Measurements from ENCODE around the gene TXNDC17. TPM values are rescaled to one million over a fixed set of nuclear protein-coding genes. Genes with fewer than 3 reads are reported as not detected.

TXNDC17 gene
- total RNA-seq, 6 experiments from 2014 or later = 50.4 to 204 (median 72.1) TPM

- 50% methylated on average over 1 of the region's 7 CpGs for WGBS (ENCODE audit: insufficient coverage, low coverage, low lambda C conversion rate, missing lambda C conversion rate)
- no peaks in the 10 kb centered on the region for H3K9me3 ChIP-seq
- DNase-seq (no peak), ATAC-seq (peak in 1 of 4 donors; percentile 7)
- no peaks in the 10 kb centered on the region for H3K27me3 ChIP-seq
- H3K4me3 ChIP-seq = no peak overlapping the region
- H3K36me3 ChIP-seq = no peaks in the 10 kb centered on the region
- H3K27ac ChIP-seq = no peak overlapping the region
- peaks cover 0 to 8% (median 0%) of the 10 kb centered on the region in 4 donors for H3K4me1 ChIP-seq
- intact Hi-C loops (cut with DNase I) = no loop called here
- TF ChIP-seq, protein P1, sequence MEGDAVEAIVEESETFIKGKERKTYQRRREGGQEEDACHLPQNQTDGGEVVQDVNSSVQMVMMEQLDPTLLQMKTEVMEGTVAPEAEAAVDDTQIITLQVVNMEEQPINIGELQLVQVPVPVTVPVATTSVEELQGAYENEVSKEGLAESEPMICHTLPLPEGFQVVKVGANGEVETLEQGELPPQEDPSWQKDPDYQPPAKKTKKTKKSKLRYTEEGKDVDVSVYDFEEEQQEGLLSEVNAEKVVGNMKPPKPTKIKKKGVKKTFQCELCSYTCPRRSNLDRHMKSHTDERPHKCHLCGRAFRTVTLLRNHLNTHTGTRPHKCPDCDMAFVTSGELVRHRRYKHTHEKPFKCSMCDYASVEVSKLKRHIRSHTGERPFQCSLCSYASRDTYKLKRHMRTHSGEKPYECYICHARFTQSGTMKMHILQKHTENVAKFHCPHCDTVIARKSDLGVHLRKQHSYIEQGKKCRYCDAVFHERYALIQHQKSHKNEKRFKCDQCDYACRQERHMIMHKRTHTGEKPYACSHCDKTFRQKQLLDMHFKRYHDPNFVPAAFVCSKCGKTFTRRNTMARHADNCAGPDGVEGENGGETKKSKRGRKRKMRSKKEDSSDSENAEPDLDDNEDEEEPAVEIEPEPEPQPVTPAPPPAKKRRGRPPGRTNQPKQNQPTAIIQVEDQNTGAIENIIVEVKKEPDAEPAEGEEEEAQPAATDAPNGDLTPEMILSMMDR (IDR thresholded peaks at IDR 0.05) = no peak
- TF ChIP-seq POLR2A (IDR thresholded peaks at IDR 0.05) = no peak
Measured at GRCh38 chr17:6671431-6671830, 30.6 kb downstream of the TXNDC17 start.

DNA sequence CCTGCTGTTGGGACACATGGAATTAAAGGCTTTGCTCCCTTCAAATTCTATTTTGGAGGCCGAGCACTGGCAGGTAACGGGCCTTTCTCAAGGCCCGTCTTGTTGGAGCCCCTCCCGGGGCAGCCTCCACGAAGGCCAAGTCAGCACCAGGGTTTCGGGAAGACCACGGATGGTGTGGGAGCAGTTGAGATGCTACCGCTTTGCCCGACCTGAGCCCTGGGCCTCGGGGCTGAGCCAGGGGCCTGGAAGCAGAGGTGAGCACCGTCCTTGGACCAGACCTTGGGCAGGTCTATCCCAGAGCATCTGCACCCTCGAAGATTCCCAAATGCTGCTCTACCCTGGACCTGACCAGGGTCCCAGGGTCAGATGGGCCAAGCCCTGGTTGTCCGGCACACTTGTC lies 33.7 kb downstream of the TXNDC17 start:
- H3K27ac ChIP-seq = no peak overlapping the region

DNA sequence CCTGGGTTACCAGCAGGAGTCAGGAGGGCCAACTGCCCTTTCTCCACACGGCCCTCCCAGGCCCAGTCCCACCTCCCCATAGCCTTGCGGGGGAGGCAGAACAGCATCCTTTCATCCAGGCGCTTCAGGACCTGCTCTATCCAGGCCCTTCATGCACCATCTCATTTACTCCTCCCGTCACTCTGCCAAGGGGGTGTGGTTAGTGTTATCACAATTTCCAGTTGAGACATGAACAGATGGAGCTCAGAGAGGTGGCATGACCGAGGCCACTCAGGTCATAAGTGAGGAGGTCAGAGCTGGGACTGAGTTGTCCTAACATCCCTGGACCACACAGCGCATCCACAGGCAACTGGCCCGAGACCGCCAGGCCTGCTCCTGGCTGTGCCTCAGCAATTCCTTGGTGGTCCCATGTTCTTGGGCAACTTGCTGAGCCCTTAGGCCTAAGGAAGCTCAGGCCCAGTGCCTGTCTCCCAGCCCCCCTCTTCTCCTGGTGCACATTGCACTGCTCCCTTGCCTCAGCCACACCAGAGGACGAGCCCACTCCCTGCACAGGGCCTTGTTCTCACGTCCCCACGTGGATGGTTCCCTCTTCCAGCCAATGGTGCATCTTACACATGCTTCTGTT lies 34.5 kb downstream of the TXNDC17 start:
- no peak overlapping the region for H3K27ac ChIP-seq
- 100% methylated on average over 1 of the region's 11 CpGs for WGBS (ENCODE audit: insufficient coverage, low coverage, low lambda C conversion rate, missing lambda C conversion rate)
- H3K9me3 ChIP-seq = no peaks in the 10 kb centered on the region
- TF ChIP-seq, protein P1 (IDR thresholded peaks at IDR 0.05) = no peak
- TF ChIP-seq POLR2A (IDR thresholded peaks at IDR 0.05) = no peak
- no peaks in the 10 kb centered on the region for H3K36me3 ChIP-seq
- H3K4me1 ChIP-seq = peaks cover 0 to 10% (median 3%) of the 10 kb centered on the region in 4 donors
- no peaks in the 10 kb centered on the region for H3K27me3 ChIP-seq
- intact Hi-C loops (cut with DNase I) = no loop called here
- ATAC-seq (peak in 1 of 4 donors; percentile 10), DNase-seq (no peak)
- H3K4me3 ChIP-seq = no peak overlapping the region

More for the DNA sequence above, 33.7 kb downstream of the TXNDC17 start:
- peaks cover 0 to 10% (median 3%) of the 10 kb centered on the region in 4 donors for H3K4me1 ChIP-seq
- H3K27me3 ChIP-seq = no peaks in the 10 kb centered on the region
- ATAC-seq = no peak
- no peaks in the 10 kb centered on the region for H3K36me3 ChIP-seq
- no peaks in the 10 kb centered on the region for H3K9me3 ChIP-seq
- TF ChIP-seq, protein P1 (IDR thresholded peaks at IDR 0.05) = no peak
- TF ChIP-seq POLR2A (IDR thresholded peaks at IDR 0.05) = no peak
- no peak for DNase-seq
- H3K4me3 ChIP-seq = no peak overlapping the region
- WGBS (ENCODE audit: insufficient coverage, low coverage, low lambda C conversion rate, missing lambda C conversion rate) = 95% methylated on average over 2 of the region's 13 CpGs
- intact Hi-C loops (cut with DNase I) = no loop called here

DNA sequence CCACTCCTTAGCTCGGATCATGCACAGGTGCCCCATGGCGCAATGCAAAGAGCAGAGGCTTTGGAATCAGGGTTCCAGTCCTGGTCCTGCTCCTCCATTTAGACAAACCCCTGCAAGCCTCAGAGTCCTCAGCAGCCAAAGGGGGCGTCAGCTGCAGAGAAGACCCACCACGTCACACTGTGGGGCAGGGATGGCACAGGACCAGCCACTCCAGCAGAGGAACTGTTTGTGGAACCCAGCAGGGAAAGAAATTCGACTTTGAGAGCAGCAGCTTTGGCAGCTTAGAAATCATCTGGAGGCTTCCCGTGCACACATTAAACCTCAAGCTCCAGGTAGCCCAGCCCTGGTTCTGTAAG lies 35.9 kb downstream of the TXNDC17 start:
- H3K27ac ChIP-seq = no peak overlapping the region
- H3K27me3 ChIP-seq = no peaks in the 10 kb centered on the region
- intact Hi-C loops (cut with DNase I) = no loop called here
- H3K36me3 ChIP-seq = no peaks in the 10 kb centered on the region
- no peaks in the 10 kb centered on the region for H3K9me3 ChIP-seq
- 20% methylated on average over 2 of the region's 6 CpGs for WGBS (ENCODE audit: insufficient coverage, low coverage, low lambda C conversion rate, missing lambda C conversion rate)
- DNase-seq (no peak), ATAC-seq (peak in 1 of 4 donors; percentile 12)
- peaks cover 0 to 16% (median 3%) of the 10 kb centered on the region in 4 donors for H3K4me1 ChIP-seq
- TF ChIP-seq, protein P1 (IDR thresholded peaks at IDR 0.05) = no peak
- TF ChIP-seq POLR2A (IDR thresholded peaks at IDR 0.05) = no peak
- H3K4me3 ChIP-seq = no peak overlapping the region
